T-cell (primary cell): ENCODE data around the gene FANCC. TPM values are rescaled to one million over a fixed set of nuclear protein-coding genes. Genes with fewer than 3 reads are reported as not detected.

Experiments
- ATAC-seq, 4 experiments: fragments of 200-7000 bp in 3 of 4; fragments of 150-1000 bp in 1 of 4; cut with Tn5 transposase; replicated peaks in 1 of 4; 1 replicate in 3 of 4; 2 replicates in 1 of 4; pipeline ENCODE4 v1.10.0; 2021; ENCODE audit warnings: moderate library complexity in 3 of 4, mild to moderate bottlenecking in 2 of 4, moderate number of reproducible peaks in 1 of 4
- CTCF ChIA-PET, 2 donors: fragments of 300-600 bp; sonication (Branson Sonifier 250); formaldehyde crosslinking; loops; one replicate each; lab custom pipeline; 2022; ENCODE audit warnings: antibody characterized with exemption in 2 of 2; lab: Charles Lee
- POLR2A ChIA-PET, 2 donors: fragments of 300-600 bp; sonication (Branson Sonifier 250); formaldehyde crosslinking; loops; one replicate each; lab custom pipeline; 2022; ENCODE audit warnings: antibody characterized with exemption in 2 of 2; lab: Charles Lee
- DNase-seq, 35 experiments: peaks; one replicate each; pipeline versions ENCODE4 v3.0.0 to v3.0.0-alpha.2; 2013 to 2023
- H3K27ac ChIP-seq: one replicate; pipeline ENCODE4 v1.5.1; 2013; ENCODE audit warnings: low read length
- H3K27me3 ChIP-seq, 2 experiments: replicated peaks in 1 of 2; 1 replicate in 1 of 2; 2 replicates in 1 of 2; pipeline versions ENCODE4 v1.6.1 to v1.7.0; 2013; ENCODE audit warnings: low read length in 1 of 2, mixed read lengths in 1 of 2; ENCODE audit not compliant: control insufficient read depth in 2 of 2, insufficient read depth in 2 of 2; ENCODE audit errors: extremely low read depth in 1 of 2
- H3K36me3 ChIP-seq, 2 donors: 1 replicate in 1 of 2; 2 replicates in 1 of 2; pipeline versions ENCODE4 v1.6.1 to v1.7.0; 2013; ENCODE audit warnings: low read length in 1 of 2; ENCODE audit not compliant: control insufficient read depth in 2 of 2, insufficient read depth in 1 of 2; ENCODE audit errors: extremely low read depth in 1 of 2
- H3K4me1 ChIP-seq, 2 experiments: 1 replicate in 1 of 2; 2 replicates in 1 of 2; pipeline versions ENCODE4 v1.6.1 to v1.7.0; 2013; ENCODE audit warnings: low read length in 2 of 2, mixed read lengths in 1 of 2; ENCODE audit not compliant: insufficient read depth in 2 of 2, control insufficient read depth in 1 of 2; ENCODE audit errors: extremely low read depth in 1 of 2
- H3K4me3 ChIP-seq, 2 donors: 1 replicate in 1 of 2; 2 replicates in 1 of 2; pipeline versions ENCODE4 v1.5.1 to v1.7.0; 2013; ENCODE audit warnings: mild to moderate bottlenecking in 2 of 2, low read length in 1 of 2, moderate library complexity in 1 of 2; ENCODE audit not compliant: control insufficient read depth in 1 of 2; ENCODE audit errors: extremely low read depth in 1 of 2
- H3K9me3 ChIP-seq: 2 replicates; pipeline ENCODE4 v1.7.0; 2013
- H3K27ac Mint-ChIP-seq, 2 donors: one replicate each; pipeline ENCODE4 v1.8.0; 2020 to 2021; ENCODE audit warnings: mild to moderate bottlenecking in 2 of 2, mixed read lengths in 2 of 2
- H3K27me3 Mint-ChIP-seq, 2 donors: one replicate each; pipeline ENCODE4 v1.8.0; 2021 to 2022; ENCODE audit warnings: mixed read lengths in 2 of 2
- H3K36me3 Mint-ChIP-seq: one replicate; pipeline ENCODE4 v1.8.0; 2021; ENCODE audit warnings: mixed read lengths
- H3K4me1 Mint-ChIP-seq, 3 donors: one replicate each; pipeline ENCODE4 v1.8.0; 2020 to 2022; ENCODE audit warnings: mixed read lengths in 3 of 3, mild to moderate bottlenecking in 1 of 3
- H3K4me3 Mint-ChIP-seq, 3 donors: one replicate each; pipeline ENCODE4 v1.8.0; 2020 to 2022; ENCODE audit warnings: mild to moderate bottlenecking in 3 of 3, mixed read lengths in 3 of 3, moderate library complexity in 3 of 3
- H3K9me3 Mint-ChIP-seq, 3 donors: one replicate each; pipeline ENCODE4 v1.8.0; 2020 to 2022; ENCODE audit warnings: mixed read lengths in 3 of 3
- WGBS: methylation state at CpG from one replicate; pipeline ENCODE4 v1.1.5; 2013; ENCODE audit warnings: missing lambda C conversion rate; ENCODE audit not compliant: insufficient coverage; 5-methylcytosine and 5-hydroxymethylcytosine counted together
- total RNA-seq, 35 experiments: library from RNA in 6 of 35; stranded (reverse) in 6 of 35; fragments of 120-200 nt in 1 of 35; gene quantifications; one replicate each; pipeline versions ENCODE4 v1.2.1 to v1.2.4 and lab custom pipeline; 2013 to 2026

The FANCC gene
- total RNA-seq, 5 donors from 2014 or later (not counting 1 experiment from before 2014, with no cell fraction given): 4.2 to 11.6 (median 4.8) TPM

DNA sequence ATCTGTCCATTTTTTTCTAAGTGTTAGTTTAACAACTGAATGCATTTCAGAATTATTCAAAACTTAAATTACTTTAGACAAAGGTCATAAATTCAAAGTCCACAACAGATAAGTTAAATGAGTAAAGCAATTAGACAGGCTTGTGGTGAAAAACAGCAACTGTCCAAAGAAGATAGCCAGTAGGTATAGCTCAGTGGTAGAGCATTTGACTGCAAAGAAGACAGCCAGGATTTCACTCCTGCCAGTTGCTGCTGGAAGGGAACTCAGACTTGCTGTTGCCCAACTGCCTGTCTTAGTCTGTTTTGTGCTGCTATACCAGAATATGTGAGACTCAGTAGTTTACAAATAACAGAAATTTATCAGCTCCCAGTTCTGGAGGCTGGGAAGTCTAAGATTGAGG, 10.0 kb downstream of the FANCC start:
- DNase-seq (no peak), ATAC-seq (no peak)
- no peaks in the 10 kb centered on the region for H3K9me3 Mint-ChIP-seq
- peaks cover 17 to 30% (median 22%) of the 10 kb centered on the region in 3 donors for H3K4me1 Mint-ChIP-seq
- H3K27me3 ChIP-seq: no peaks in the 10 kb centered on the region
- H3K36me3 ChIP-seq: no peaks in the 10 kb centered on the region
- H3K9me3 ChIP-seq: no peaks in the 10 kb centered on the region
- H3K27ac ChIP-seq: no peak overlapping the region
- H3K27me3 Mint-ChIP-seq: peaks cover 3 to 5% of the 10 kb centered on the region in 2 donors
- H3K27ac Mint-ChIP-seq: no peak overlapping the region
- no peak overlapping the region for H3K4me3 Mint-ChIP-seq
- ChIA-PET CTCF (no interaction called here), POLR2A (no interaction called here)
- H3K4me3 ChIP-seq: no peak overlapping the region
- H3K4me1 ChIP-seq: peaks cover 3 to 11% of the 10 kb centered on the region in 2 experiments
- no peaks in the 10 kb centered on the region for H3K36me3 Mint-ChIP-seq

DNA sequence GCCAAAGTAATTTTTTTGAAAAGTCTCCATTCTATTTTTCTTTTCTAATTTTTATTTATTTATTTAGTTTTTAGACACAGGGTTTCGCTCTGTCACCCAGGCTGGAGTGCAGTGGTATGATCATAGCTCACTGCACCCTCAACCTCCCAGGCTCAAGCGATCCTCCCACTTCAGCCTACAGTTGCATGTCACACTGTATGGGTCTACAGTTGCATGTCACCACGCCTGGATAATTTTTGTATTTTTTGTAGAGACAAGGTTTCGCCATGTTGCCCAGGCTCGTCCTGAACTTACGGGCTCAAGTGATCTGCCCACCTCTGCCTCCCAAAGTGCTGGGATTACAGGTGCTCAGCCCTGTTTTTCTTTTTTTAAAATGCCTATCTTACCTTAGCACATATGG, 10.7 kb downstream of the FANCC start:
- peaks cover 0 to 2% of the 10 kb centered on the region in 2 donors for H3K27me3 Mint-ChIP-seq
- no peak overlapping the region for H3K4me3 Mint-ChIP-seq
- no peaks in the 10 kb centered on the region for H3K9me3 ChIP-seq
- ATAC-seq (no peak), DNase-seq (no peak)
- H3K9me3 Mint-ChIP-seq: no peaks in the 10 kb centered on the region
- H3K27ac Mint-ChIP-seq: no peak overlapping the region
- H3K27ac ChIP-seq: no peak overlapping the region
- H3K36me3 ChIP-seq: no peaks in the 10 kb centered on the region
- ChIA-PET CTCF (no interaction called here), POLR2A (no interaction called here)
- peaks cover 17 to 28% (median 25%) of the 10 kb centered on the region in 3 donors for H3K4me1 Mint-ChIP-seq
- WGBS: 100% methylated on average over 1 of the region's 6 CpGs
- no peaks in the 10 kb centered on the region for H3K27me3 ChIP-seq
- H3K36me3 Mint-ChIP-seq: no peaks in the 10 kb centered on the region
- no peak overlapping the region for H3K4me3 ChIP-seq
- H3K4me1 ChIP-seq: peaks cover 3 to 17% of the 10 kb centered on the region in 2 experiments

DNA sequence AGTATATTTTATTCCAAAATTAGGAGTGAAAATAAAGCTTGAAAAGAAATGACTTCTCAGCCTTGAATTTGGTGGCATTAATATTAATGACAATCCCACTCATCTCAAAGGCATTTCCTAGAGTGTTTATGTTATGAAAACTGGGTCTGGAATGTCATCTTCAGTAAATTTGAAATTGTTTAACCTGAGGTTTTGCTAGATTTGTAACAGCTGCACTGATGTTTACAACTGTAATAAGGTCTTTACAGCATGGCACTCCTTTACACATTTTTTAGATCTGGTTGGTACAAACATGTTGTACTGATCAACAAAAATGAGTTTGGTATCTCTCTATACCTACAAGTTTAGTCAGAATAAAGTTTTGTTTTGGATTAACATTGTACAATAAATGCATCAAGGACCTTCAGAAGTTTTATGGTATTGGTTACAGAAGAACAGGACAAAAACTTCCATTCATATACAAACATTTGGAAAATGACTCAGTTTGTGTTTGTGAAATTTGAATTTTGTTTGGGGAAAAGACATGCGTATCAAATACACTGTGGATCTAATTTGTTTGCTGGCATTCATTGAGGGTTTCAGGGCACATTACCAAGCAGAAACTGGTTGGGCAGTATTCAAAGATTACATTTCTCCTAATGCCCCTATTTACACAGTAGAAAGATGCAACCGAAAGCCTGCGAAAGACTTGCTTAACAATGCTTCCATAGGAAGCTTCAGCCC, 11.6 kb downstream of the FANCC start:
- ChIA-PET CTCF (no interaction called here), POLR2A (no interaction called here)
- H3K4me1 ChIP-seq: peaks cover 3 to 17% of the 10 kb centered on the region in 2 experiments
- H3K27me3 ChIP-seq: no peaks in the 10 kb centered on the region
- DNase-seq (no peak), ATAC-seq (no peak)
- no peaks in the 10 kb centered on the region for H3K9me3 Mint-ChIP-seq
- no peak overlapping the region for H3K27ac ChIP-seq
- WGBS: no CpG with 5 or more reads among the region's 3 CpGs
- H3K4me1 Mint-ChIP-seq: peaks cover 19 to 28% (median 27%) of the 10 kb centered on the region in 3 donors
- H3K4me3 Mint-ChIP-seq: no peak overlapping the region
- peaks cover 0 to 2% of the 10 kb centered on the region in 2 donors for H3K27me3 Mint-ChIP-seq
- no peak overlapping the region for H3K27ac Mint-ChIP-seq
- no peaks in the 10 kb centered on the region for H3K36me3 Mint-ChIP-seq
- no peak overlapping the region for H3K4me3 ChIP-seq
- no peaks in the 10 kb centered on the region for H3K36me3 ChIP-seq
- no peaks in the 10 kb centered on the region for H3K9me3 ChIP-seq

DNA sequence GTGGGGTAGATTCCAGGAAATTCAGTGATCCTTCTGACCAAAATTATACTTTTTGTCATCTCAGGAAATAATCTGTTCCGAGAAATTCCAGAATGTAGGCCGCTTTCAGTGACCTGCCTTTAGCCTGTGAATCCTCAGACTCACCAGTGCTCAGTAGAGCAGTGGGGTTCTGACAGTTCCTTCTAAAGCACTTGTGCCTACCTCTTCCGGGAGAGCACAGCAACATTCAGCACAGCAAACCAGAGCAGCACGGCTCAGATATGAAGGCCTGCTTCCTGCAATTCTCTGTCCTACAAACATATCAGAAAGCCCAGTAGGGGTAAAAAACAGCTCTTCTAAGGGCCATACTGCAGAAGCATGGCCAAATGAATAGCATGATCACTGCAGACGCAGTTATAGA, 15.0 kb downstream of the FANCC start:
- no peaks in the 10 kb centered on the region for H3K9me3 ChIP-seq
- Mint-ChIP-seq H3K27me3 (no peaks in the 10 kb centered on the region), H3K4me3 (peak overlapping the region in 1 of 3 donors; percentile 7), H3K36me3 (no peaks in the 10 kb centered on the region), H3K4me1 (peaks cover 23 to 32% (median 28%) of the 10 kb centered on the region in 3 donors), H3K27ac (peak overlapping the region; percentile 4 to 79), H3K9me3 (no peaks in the 10 kb centered on the region)
- ChIA-PET POLR2A (no interaction called here), CTCF (no interaction called here)
- H3K27ac ChIP-seq: no peak overlapping the region
- no peak overlapping the region for H3K4me3 ChIP-seq
- DNase-seq (peak in 2 of 35 experiments; percentile 15 to 20), ATAC-seq (peak; percentile 60 to 96 (median 82))
- H3K27me3 ChIP-seq: no peaks in the 10 kb centered on the region
- peaks cover 3 to 17% of the 10 kb centered on the region in 2 experiments for H3K4me1 ChIP-seq
- 60% methylated on average over 3 of the region's 5 CpGs for WGBS
- H3K36me3 ChIP-seq: no peaks in the 10 kb centered on the region

DNA sequence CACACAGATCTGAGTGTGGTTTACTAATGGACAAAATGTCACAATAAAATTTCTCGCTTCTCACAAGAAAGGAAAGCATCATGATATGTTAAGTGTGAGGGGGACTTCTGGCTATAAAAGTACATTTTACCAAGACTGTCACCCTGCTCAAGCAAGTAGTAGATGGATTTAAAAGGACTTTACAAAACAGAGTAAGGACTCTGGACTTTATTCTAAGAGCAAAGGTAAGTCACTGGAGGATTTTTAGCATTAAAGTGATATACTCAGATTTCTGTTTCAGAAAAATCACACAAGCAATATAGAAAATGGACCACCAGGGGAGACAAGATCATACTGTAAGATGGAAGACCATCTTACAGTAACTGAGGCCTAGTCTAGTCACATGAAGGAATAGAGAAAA, 19.7 kb downstream of the FANCC start:
- peaks cover 0 to 8% of the 10 kb centered on the region in 2 experiments for H3K4me1 ChIP-seq
- H3K36me3 ChIP-seq: no peaks in the 10 kb centered on the region
- Mint-ChIP-seq H3K9me3 (no peaks in the 10 kb centered on the region), H3K4me3 (no peak overlapping the region), H3K4me1 (peaks cover 3 to 13% (median 11%) of the 10 kb centered on the region in 3 donors), H3K27me3 (no peaks in the 10 kb centered on the region), H3K27ac (no peak overlapping the region), H3K36me3 (peaks cover 2% of the 10 kb centered on the region)
- ChIA-PET CTCF (no interaction called here), POLR2A (no interaction called here)
- DNase-seq (no peak), ATAC-seq (no peak)
- no CpG with 5 or more reads among the region's 1 CpG for WGBS
- no peaks in the 10 kb centered on the region for H3K27me3 ChIP-seq
- no peak overlapping the region for H3K4me3 ChIP-seq
- H3K9me3 ChIP-seq: no peaks in the 10 kb centered on the region
- no peak overlapping the region for H3K27ac ChIP-seq

DNA sequence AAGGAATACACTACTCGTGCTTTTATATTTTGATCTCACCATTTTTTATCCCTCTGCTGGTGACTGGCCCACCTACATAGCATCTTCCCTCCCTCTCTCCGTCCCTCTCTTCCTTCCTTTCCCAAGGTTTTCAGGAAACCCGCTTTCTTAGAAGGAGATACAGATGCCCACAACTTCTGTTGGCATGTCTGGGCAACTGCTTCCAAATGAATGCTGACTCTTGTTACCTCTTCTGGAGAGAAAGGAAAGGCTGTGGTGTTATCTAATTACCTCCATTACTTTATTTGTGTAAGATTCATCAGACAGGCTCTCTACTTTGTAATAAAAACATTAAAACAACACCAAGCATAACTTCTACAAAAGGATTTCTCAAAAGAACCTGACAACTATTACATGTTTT, 20.2 kb downstream of the FANCC start:
- no peaks in the 10 kb centered on the region for H3K27me3 ChIP-seq
- ChIA-PET CTCF (no interaction called here), POLR2A (no interaction called here)
- no peaks in the 10 kb centered on the region for H3K9me3 ChIP-seq
- ATAC-seq: no peak
- H3K4me1 ChIP-seq: peaks cover 0 to 4% of the 10 kb centered on the region in 2 experiments
- H3K4me1 Mint-ChIP-seq: peaks cover 0 to 8% (median 7%) of the 10 kb centered on the region in 3 donors
- DNase-seq: no peak
- peaks cover 2% of the 10 kb centered on the region for H3K36me3 Mint-ChIP-seq
- no peak overlapping the region for H3K27ac Mint-ChIP-seq
- no peak overlapping the region for H3K4me3 Mint-ChIP-seq
- 100% methylated on average over 2 of the region's 3 CpGs for WGBS
- no peaks in the 10 kb centered on the region for H3K36me3 ChIP-seq
- no peak overlapping the region for H3K27ac ChIP-seq
- no peak overlapping the region for H3K4me3 ChIP-seq
- H3K27me3 Mint-ChIP-seq: no peaks in the 10 kb centered on the region
- H3K9me3 Mint-ChIP-seq: no peaks in the 10 kb centered on the region
